Measurements from ENCODE around the gene NOS2. TPM values are rescaled to one million over a fixed set of nuclear protein-coding genes. Genes with fewer than 3 reads are reported as not detected.
"Not testable (repeated sequence)": the region's sequence is repeated elsewhere in the genome, so short reads cannot be mapped to it uniquely, and the experiment has no call there.

Gene NOS2
- polyA plus RNA-seq, 5 donors, result 1.2 to 2.9 (median 1.6) TPM

GRCh38 chr17:27788919-27789318 is 11.4 kb downstream of the NOS2 start:
- no peak for DNase-seq

- no peak for DNase-seq
Observed at GRCh38 chr17:27783440-27784350, 16.6 kb downstream of the NOS2 start.

- DNase-seq, result no peak
Observed at GRCh38 chr17:27782791-27783206, 17.5 kb downstream of the NOS2 start.

GRCh38 chr17:27780828-27781404 is 19.4 kb downstream of the NOS2 start:
- no peak for DNase-seq

GRCh38 chr17:27780092-27780827 is 20.1 kb downstream of the NOS2 start:
- no peak for DNase-seq

- DNase-seq, result no peak
Observed at GRCh38 chr17:27778183-27778582, 22.1 kb downstream of the NOS2 start.

- DNase-seq, result no peak
Observed at GRCh38 chr17:27776882-27777624, 23.3 kb downstream of the NOS2 start.

GRCh38 chr17:27771586-27771985 is 28.7 kb downstream of the NOS2 start:
- DNase-seq, result no peak

- DNase-seq, result no peak
Observed at GRCh38 chr17:27770877-27771276, 29.5 kb downstream of the NOS2 start.

- no peak for DNase-seq
Observed at GRCh38 chr17:27768858-27769410, 31.4 kb downstream of the NOS2 start.

- DNase-seq, result no peak
Observed at GRCh38 chr17:27766438-27766837, 33.9 kb downstream of the NOS2 start.

GRCh38 chr17:27765353-27765752 is 35.0 kb downstream of the NOS2 start:
- DNase-seq, result no peak

- no peak for DNase-seq
Observed at GRCh38 chr17:27764589-27764988, 35.7 kb downstream of the NOS2 start.

- DNase-seq, result no peak
Observed at GRCh38 chr17:27762527-27763305, 37.6 kb downstream of the NOS2 start.

- not testable (repeated sequence) for DNase-seq
Observed at GRCh38 chr17:27760931-27761330, 39.4 kb downstream of the NOS2 start.

- no peak for DNase-seq
Observed at GRCh38 chr17:27760069-27760885, 40.1 kb downstream of the NOS2 start.

GRCh38 chr17:27759528-27759927 is 40.8 kb downstream of the NOS2 start:
- DNase-seq, result no peak

GRCh38 chr17:27756467-27757371 is 43.6 kb downstream of the NOS2 start:
- no peak for DNase-seq

Measured in right lung (tissue), 5 donors.